ENCODE data around the gene SEMA6D. TPM values are rescaled to one million over a fixed set of nuclear protein-coding genes. Genes with fewer than 3 reads are reported as not detected.

SEMA6D gene
- total RNA-seq, 1 donor from 2014 or later = 1.8 TPM

DNA sequence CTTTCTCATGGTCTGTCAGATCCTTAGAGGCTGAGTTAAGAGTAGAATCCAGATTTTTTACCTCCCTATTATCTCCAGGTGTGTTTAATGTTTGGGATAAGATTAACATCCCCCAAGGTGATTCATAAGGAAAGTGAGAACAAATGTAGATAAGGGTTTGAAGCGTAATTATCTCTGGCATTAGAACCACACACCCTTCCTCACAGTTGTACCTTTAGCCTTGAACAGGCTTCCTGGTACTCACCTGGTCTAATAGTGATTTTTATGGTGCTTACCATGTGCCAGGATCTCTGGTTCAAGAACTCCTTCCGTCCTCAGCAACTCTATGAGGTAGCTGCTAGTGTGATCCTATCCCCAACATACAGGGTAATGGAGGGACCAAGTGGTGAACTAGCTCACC lies 27.7 kb downstream of the SEMA6D start:
- no peaks in the 10 kb centered on the region for H3K27me3 ChIP-seq (ENCODE audit: control insufficient read depth, insufficient read depth, low read length)
- no peaks in the 10 kb centered on the region for H3K36me3 ChIP-seq (ENCODE audit: control insufficient read depth, insufficient read depth, low read length)
- TF ChIP-seq, protein P1, sequence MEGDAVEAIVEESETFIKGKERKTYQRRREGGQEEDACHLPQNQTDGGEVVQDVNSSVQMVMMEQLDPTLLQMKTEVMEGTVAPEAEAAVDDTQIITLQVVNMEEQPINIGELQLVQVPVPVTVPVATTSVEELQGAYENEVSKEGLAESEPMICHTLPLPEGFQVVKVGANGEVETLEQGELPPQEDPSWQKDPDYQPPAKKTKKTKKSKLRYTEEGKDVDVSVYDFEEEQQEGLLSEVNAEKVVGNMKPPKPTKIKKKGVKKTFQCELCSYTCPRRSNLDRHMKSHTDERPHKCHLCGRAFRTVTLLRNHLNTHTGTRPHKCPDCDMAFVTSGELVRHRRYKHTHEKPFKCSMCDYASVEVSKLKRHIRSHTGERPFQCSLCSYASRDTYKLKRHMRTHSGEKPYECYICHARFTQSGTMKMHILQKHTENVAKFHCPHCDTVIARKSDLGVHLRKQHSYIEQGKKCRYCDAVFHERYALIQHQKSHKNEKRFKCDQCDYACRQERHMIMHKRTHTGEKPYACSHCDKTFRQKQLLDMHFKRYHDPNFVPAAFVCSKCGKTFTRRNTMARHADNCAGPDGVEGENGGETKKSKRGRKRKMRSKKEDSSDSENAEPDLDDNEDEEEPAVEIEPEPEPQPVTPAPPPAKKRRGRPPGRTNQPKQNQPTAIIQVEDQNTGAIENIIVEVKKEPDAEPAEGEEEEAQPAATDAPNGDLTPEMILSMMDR (IDR thresholded peaks at IDR 0.05; ENCODE audit: insufficient read depth, low read length, poor library complexity, severe bottlenecking) = no peak
- H3K4me3 ChIP-seq (ENCODE audit: low read depth, low read length) = no peak overlapping the region
- DNase-seq (ENCODE audit: low read depth) = no peak

DNA sequence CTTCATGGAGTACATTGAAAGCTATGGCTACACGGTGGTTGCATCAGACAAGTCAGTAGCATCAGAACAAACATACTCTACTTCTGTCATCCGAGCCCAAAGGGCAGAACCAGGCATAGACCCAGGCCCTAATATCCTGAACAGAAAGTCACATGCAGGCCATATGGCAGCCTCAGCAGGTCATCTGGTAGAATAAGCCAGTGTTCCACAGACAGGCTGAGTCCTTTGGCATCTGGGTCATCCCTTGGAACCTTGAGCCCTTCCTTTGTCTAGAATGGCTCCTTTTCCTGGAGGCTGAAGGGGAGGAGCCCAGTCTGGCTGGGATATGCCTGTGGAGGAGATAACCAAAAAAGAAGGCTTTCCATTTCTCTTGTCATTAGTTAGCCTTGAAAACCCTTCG lies 29.2 kb downstream of the SEMA6D start:
- no peak overlapping the region for H3K4me3 ChIP-seq (ENCODE audit: low read depth, low read length)
- DNase-seq (ENCODE audit: low read depth) = no peak

DNA sequence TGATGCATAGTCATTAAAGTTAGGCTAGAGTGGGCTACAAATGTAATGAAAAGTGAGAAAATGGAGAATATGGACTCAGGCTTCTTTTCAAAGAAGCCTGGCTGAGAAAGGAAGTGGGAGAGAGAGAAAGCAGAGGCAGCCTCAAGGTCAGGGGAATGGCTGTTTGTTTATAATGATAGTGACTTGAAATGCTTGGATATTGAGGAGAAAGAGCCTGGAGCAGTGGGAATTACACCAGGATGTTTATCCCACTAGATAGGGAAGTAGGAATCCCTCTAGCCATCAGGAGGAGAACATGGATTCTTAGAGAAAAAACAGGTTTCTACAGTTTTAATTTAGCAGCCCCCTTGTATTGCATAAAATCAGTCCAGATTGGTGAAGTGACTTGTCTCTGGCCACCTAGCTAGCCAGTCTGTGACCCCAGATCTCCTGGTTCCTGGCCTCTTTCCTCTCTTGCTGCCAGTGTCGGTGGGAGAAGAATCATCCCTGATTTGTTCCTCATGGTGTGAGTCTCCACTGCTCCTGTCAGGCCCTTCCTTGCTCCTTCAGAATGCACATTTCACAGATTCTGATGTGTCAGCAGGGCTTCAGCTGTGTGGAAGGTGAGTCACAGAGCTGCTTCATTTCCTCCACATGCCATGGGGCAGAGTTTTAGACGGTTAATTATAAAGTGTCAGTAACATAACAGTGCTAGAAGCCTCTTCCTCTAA lies 32.9 kb downstream of the SEMA6D start:
- TF ChIP-seq, protein P1 (IDR thresholded peaks at IDR 0.05; ENCODE audit: insufficient read depth, low read length, poor library complexity, severe bottlenecking) = no peak
- no peaks in the 10 kb centered on the region for H3K27me3 ChIP-seq (ENCODE audit: control insufficient read depth, insufficient read depth, low read length)
- no peak overlapping the region for H3K4me3 ChIP-seq (ENCODE audit: low read depth, low read length)
- peak; percentile 79 for DNase-seq (ENCODE audit: low read depth)
- H3K36me3 ChIP-seq (ENCODE audit: control insufficient read depth, insufficient read depth, low read length) = no peaks in the 10 kb centered on the region

More for the DNA sequence above, 29.2 kb downstream of the SEMA6D start:
- TF ChIP-seq, protein P1 (IDR thresholded peaks at IDR 0.05; ENCODE audit: insufficient read depth, low read length, poor library complexity, severe bottlenecking) = no peak
- Histone ChIP-seq H3K36me3 (ENCODE audit: control insufficient read depth, insufficient read depth, low read length) (no peaks in the 10 kb centered on the region), H3K27me3 (ENCODE audit: control insufficient read depth, insufficient read depth, low read length) (no peaks in the 10 kb centered on the region)

DNA sequence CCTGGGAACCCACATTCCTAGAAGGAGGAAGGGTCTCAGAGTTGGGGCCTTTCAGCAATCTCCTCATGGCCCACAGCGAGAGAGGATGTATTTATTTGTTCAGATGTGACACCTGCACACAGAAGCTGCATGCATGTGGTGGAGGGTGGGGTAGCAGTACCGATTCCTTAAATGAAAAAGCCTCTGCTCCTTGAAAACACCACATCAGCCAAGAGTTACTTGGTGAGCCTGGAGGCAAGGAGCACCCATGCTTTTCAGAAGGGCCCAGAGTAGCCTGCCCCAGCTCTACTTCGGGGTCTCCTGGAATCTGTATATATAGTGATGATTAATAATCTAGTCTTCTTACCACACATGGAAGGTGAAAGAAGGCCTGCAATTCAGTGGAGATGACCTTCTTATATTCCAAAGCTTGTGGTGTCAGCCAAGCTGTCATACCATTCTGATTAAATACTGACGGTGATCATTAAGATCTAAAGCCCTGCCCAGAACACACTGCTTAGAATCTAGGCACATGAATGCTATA lies 33.5 kb downstream of the SEMA6D start:
- no peak overlapping the region for H3K4me3 ChIP-seq (ENCODE audit: low read depth, low read length)
- no peak for DNase-seq (ENCODE audit: low read depth)
- no peaks in the 10 kb centered on the region for H3K27me3 ChIP-seq (ENCODE audit: control insufficient read depth, insufficient read depth, low read length)
- H3K36me3 ChIP-seq (ENCODE audit: control insufficient read depth, insufficient read depth, low read length) = no peaks in the 10 kb centered on the region
- TF ChIP-seq, protein P1 (IDR thresholded peaks at IDR 0.05; ENCODE audit: insufficient read depth, low read length, poor library complexity, severe bottlenecking) = no peak

DNA sequence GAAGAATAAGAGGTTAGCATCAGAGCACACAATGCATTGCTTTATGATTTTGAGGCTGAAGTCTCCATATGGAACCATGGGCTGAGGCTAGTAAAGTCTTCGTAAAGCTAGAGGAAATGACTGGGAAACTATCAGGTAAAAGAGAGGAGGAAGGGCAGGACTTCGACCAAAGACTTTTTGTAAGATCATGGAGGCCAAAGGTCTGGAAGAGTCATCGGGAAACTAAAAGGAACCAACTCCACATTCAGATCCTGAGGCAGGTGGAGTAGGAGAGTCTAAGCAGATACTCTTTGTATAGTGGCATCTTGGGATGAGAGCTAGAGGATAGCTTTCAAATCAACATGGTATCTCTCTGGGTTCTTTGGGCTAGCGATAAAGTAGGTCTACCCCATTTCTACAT lies 36.3 kb downstream of the SEMA6D start:
- Histone ChIP-seq H3K4me3 (ENCODE audit: low read depth, low read length) (no peak overlapping the region), H3K36me3 (ENCODE audit: control insufficient read depth, insufficient read depth, low read length) (no peaks in the 10 kb centered on the region), H3K27me3 (ENCODE audit: control insufficient read depth, insufficient read depth, low read length) (no peaks in the 10 kb centered on the region)
- TF ChIP-seq, protein P1 (IDR thresholded peaks at IDR 0.05; ENCODE audit: insufficient read depth, low read length, poor library complexity, severe bottlenecking) = no peak
- no peak for DNase-seq (ENCODE audit: low read depth)

DNA sequence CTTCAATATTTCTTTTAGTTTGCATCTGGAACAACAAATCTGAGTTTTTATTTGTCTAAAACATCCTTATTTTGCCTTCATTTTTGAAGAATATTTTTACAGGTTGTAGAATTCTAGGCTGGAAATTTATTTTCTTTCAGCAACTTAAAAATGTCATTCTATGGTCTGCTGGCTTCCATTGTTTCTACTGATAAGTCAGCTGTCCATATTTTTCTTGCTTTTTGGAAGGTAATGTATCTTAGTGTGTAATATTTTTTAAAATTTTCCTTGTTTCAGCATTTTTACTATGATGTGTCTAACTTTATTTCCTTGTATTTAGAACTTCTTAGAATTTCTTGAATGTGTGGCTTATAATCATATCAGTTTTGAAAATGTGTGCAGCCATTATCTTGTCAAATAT lies 37.0 kb downstream of the SEMA6D start:
- H3K27me3 ChIP-seq (ENCODE audit: control insufficient read depth, insufficient read depth, low read length) = no peaks in the 10 kb centered on the region
- no peaks in the 10 kb centered on the region for H3K36me3 ChIP-seq (ENCODE audit: control insufficient read depth, insufficient read depth, low read length)
- no peak overlapping the region for H3K4me3 ChIP-seq (ENCODE audit: low read depth, low read length)
- TF ChIP-seq, protein P1 (IDR thresholded peaks at IDR 0.05; ENCODE audit: insufficient read depth, low read length, poor library complexity, severe bottlenecking) = no peak
- no peak for DNase-seq (ENCODE audit: low read depth)

Measured in kidney epithelial cell (primary cell).